ACC112 (cell line): ENCODE results near the gene KLF14.
"Not testable (repeated sequence)": the region's sequence is repeated elsewhere in the genome, so short reads cannot be mapped to it uniquely, and the experiment has no call there.

Experiments
- H2AFZ ChIP-seq: fragments of 200-600 bp; sonication (generic); one replicate; pipeline ENCODE4 v1.6.0; 2017; ENCODE audit warnings: antibody characterized with exemption, low read length; ENCODE audit not compliant: unreplicated experiment
- H3K27ac ChIP-seq: fragments of 200-600 bp; sonication (generic); 2 replicates; pipeline ENCODE4 v1.5.1; 2014; ENCODE audit warnings: low read depth, mild to moderate bottlenecking, antibody characterized with exemption, low read length, moderate library complexity
- H3K27me3 ChIP-seq: fragments of 200-600 bp; sonication (generic); 2 replicates; pipeline ENCODE4 v1.6.1; 2014; ENCODE audit warnings: mild to moderate bottlenecking, antibody characterized with exemption, low read length, moderate library complexity, mixed read lengths; ENCODE audit not compliant: insufficient read depth
- H3K36me3 ChIP-seq: fragments of 200-600 bp; sonication (generic); 2 replicates; pipeline ENCODE4 v1.6.1; 2016; ENCODE audit warnings: mild to moderate bottlenecking, antibody characterized with exemption, low read length, moderate library complexity, mixed read lengths; ENCODE audit not compliant: insufficient read depth
- H3K4me1 ChIP-seq: fragments of 200-600 bp; sonication (generic); one replicate; pipeline ENCODE4 v1.6.1; 2016; ENCODE audit warnings: low read length, mixed read lengths; ENCODE audit not compliant: insufficient read depth, unreplicated experiment, control insufficient read depth
- H3K4me3 ChIP-seq: fragments of 200-600 bp; sonication (generic); 2 replicates; pipeline ENCODE4 v1.5.1; 2014; ENCODE audit warnings: mild to moderate bottlenecking, low read depth, low read length
- H3K79me2 ChIP-seq: fragments of 200-600 bp; sonication (generic); one replicate; pipeline ENCODE4 v1.6.0; 2016; ENCODE audit warnings: low read length; ENCODE audit not compliant: control insufficient read depth, unreplicated experiment, insufficient read depth

The KLF14 gene

DNA sequence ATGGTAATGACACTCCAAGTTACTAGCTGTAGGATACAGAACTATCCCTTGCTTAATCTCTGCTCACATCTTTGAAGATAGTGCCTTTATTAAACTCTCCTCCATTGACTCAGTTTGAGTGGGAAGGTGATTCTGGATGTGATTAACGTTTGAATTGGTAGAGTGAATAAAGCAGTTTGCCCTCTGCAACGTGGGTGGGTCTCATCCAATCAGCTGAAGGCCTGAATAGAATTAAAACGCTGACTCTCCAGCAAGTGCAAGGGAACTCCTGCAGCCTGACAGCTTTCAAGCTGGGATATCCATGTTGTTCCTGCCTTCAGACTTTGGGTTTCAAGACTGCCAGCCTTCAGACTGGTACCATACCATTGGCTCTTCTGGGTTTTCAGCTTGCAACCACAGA lies 21.6 kb downstream of the KLF14 start:
- Histone ChIP-seq H3K79me2 (no peaks in the 10 kb centered on the region), H3K36me3 (no peaks in the 10 kb centered on the region), H3K27me3 (peaks cover 24% of the 10 kb centered on the region), H3K4me3 (no peak overlapping the region), H3K4me1 (no peaks in the 10 kb centered on the region), H3K27ac (no peak overlapping the region), H2AFZ (no peak overlapping the region)

DNA sequence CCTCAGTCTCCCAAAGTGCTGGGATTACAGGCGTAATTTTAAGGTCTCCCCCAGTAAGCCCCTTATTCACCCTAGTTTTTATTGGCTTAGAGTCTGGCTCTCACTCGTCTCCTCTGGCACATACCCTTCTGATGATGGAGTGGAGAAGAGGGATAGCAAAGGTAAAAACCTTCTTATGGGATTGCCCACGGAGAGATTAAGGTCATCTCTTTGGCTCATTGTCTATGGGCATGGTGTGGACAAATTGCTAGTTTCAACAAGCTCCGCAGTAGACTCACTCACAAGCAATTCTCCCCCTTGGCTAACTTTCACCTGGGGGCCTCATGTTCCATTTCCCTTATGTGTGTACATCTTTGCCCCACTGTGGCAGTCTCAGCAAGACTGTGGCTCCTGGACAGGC lies 25.2 kb downstream of the KLF14 start:
- H3K36me3 ChIP-seq = 0 out of 2 replicates have a peak, but pooled peaks cover 3% of the 10 kb centered on the region
- H3K27me3 ChIP-seq = peaks cover 40% of the 10 kb centered on the region
- no peaks in the 10 kb centered on the region for H3K4me1 ChIP-seq
- no peaks in the 10 kb centered on the region for H3K79me2 ChIP-seq
- no peak overlapping the region for H3K27ac ChIP-seq
- no peak overlapping the region for H2AFZ ChIP-seq
- H3K4me3 ChIP-seq = no peak overlapping the region

DNA sequence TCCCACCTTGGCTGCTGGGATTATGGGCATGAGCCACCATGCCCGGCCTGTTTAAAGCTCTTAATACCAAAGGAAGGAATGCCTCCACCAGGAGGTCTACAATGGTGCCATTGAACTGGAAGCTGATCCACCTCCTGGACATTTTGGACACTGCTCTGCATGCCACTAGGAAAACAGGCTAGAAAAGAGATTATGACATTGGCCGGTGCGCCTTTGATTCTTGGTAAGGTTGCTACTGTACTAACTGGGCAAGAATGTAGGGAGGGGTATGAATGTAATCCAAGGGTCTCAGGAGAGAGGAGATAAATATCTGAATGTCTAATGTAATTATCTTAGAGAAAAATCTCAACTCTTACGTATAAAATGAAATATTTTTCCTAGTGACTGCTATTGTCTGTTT lies 26.0 kb downstream of the KLF14 start:
- Histone ChIP-seq H3K4me3 (no peak overlapping the region), H3K4me1 (no peaks in the 10 kb centered on the region), H2AFZ (no peak overlapping the region), H3K36me3 (0 out of 2 replicates have a peak, but pooled peaks cover 3% of the 10 kb centered on the region), H3K27ac (no peak overlapping the region), H3K27me3 (peaks cover 41% of the 10 kb centered on the region), H3K79me2 (no peaks in the 10 kb centered on the region)

DNA sequence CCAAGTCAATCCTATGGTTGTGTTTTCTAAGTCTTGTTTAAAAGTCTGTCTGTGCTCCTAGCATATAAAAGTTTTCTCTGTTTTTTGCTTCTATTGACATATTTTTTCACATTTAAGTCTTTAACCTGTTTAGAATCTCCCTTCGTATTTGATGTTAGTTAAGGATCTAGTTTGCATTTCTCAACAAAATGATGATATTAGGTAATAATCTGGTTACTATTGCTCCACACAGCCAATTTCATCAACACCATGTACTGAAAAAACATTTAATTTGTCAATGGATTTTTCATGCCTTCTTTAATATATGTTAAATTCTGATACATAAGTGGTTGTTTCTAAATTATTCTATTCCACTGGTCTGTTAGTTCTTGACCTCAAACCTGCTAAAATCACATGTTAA lies 30.2 kb downstream of the KLF14 start:
- Histone ChIP-seq H3K79me2 (no peaks in the 10 kb centered on the region), H3K36me3 (0 out of 2 replicates have a peak, but pooled peaks cover 3% of the 10 kb centered on the region), H3K27me3 (peaks cover 23% of the 10 kb centered on the region; the same call in 1 of the 2 replicates), H3K27ac (no peak overlapping the region), H3K4me3 (no peak overlapping the region), H2AFZ (no peak overlapping the region), H3K4me1 (no peaks in the 10 kb centered on the region)

DNA sequence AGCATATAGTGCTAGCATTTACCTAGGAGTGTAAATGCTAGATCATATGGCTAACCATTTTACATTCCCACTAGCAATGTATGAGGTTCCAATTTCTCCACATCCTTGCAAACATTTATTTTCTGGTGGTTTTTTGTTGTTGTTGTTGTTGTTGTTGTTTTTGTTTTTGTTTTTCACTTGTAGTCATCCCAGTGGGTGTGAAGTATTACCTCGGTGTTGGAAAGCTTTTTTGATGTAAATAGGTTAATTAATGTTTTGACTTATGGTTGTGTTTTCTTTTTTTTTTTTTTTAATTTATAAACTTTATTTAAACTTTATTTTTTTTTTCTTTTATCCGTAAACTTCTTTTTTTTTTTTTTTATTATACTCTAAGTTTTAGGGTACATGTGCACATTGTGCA lies 32.4 kb downstream of the KLF14 start:
- no peak overlapping the region for H3K27ac ChIP-seq

DNA sequence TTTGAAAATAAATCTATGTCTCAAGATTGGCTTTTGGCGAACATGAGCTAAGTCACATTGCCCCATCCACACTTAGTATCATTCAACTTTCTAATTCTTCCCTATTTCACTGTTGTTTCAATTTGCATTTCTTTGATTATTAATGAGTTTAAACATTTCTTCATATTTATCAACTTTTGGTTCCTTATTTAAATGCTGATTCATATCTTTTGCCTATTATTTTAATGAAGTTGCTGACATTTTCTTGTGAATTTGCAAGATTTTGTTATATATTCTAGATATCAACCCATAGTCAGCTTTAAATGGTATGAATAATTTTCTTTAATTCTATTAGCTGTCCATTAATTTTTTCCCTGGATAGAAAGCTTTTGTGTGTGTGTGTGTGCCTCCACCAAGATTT lies 33.2 kb downstream of the KLF14 start:
- no peak overlapping the region for H2AFZ ChIP-seq
- no peak overlapping the region for H3K27ac ChIP-seq
- peaks cover 10% of the 10 kb centered on the region; the same call in 1 of the 2 replicates for H3K27me3 ChIP-seq
- no peaks in the 10 kb centered on the region for H3K79me2 ChIP-seq
- no peaks in the 10 kb centered on the region for H3K4me1 ChIP-seq
- H3K36me3 ChIP-seq = no peaks in the 10 kb centered on the region
- H3K4me3 ChIP-seq = no peak overlapping the region

More for the DNA sequence above, 32.4 kb downstream of the KLF14 start:
- H2AFZ ChIP-seq = no peak overlapping the region
- peaks cover 17% of the 10 kb centered on the region; the same call in 1 of the 2 replicates for H3K27me3 ChIP-seq
- no peaks in the 10 kb centered on the region for H3K79me2 ChIP-seq
- 0 out of 2 replicates have a peak, but pooled peaks cover 2% of the 10 kb centered on the region for H3K36me3 ChIP-seq
- H3K4me1 ChIP-seq = no peaks in the 10 kb centered on the region
- no peak overlapping the region for H3K4me3 ChIP-seq

DNA sequence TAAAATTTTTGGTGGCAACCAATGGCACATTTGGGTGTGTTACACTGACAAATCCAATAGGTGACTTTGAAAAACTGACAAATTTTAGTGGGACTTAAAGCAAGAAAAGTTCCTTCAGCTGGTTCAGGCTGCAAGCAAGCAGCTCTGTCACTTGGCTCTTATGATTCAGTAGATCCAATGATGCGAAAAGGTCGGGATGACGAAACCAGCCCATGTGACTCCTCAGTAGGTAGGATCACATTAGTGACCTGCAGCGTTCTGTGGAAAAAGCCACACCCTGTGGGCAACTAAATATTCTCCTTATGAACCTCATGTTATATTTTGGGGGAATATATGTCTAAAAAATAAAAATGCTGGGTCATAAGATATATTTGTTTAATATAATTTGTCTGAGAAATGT lies 34.3 kb downstream of the KLF14 start:
- Histone ChIP-seq H3K79me2 (no peaks in the 10 kb centered on the region), H3K4me3 (no peak overlapping the region), H3K27me3 (peaks cover 8% of the 10 kb centered on the region; the same call in 1 of the 2 replicates), H2AFZ (no peak overlapping the region), H3K27ac (no peak overlapping the region), H3K36me3 (no peaks in the 10 kb centered on the region), H3K4me1 (no peaks in the 10 kb centered on the region)

DNA sequence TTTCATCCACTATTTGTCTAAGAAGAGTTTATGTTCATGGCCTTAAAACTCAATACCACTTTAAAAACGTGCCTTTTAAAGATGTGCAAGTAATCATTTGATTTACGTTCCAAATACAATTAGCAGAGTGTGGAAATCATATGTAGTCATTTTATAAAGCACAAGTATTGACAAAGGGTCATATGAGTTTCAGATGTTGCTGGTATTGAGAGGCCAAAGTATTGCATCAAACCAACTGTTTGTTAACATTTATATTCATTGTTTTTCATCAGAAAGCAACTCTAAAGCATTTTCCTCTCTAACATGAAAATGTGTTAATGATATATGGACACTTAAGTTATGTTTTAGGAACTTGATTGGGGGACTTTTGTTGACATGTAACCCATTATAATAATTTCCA lies 36.2 kb downstream of the KLF14 start:
- H3K4me3 ChIP-seq = no peak overlapping the region
- no peaks in the 10 kb centered on the region for H3K79me2 ChIP-seq
- no peak overlapping the region for H3K27ac ChIP-seq
- H2AFZ ChIP-seq = no peak overlapping the region
- 0 out of 2 replicates have a peak, but pooled peaks cover 2% of the 10 kb centered on the region for H3K27me3 ChIP-seq
- no peaks in the 10 kb centered on the region for H3K36me3 ChIP-seq
- no peaks in the 10 kb centered on the region for H3K4me1 ChIP-seq

DNA sequence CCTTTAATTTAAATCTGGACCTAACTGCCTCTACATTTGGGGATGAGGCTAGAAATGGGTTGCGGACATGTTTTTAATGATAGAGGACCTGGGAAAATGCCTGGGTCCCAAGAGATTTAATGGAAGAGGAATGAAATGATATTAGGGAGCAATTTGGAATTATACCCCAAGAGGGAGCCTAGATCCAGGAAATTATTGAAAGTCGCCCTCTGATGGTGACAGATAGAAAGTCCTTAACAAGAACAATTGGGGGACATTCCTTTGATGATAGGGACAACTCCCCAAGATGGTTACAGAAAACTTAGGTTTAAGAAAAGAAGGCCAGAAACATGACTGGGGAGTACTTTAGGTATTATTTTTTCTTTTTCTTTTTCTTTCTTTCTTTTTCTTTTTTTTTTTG lies 38.2 kb downstream of the KLF14 start:
- Histone ChIP-seq H3K4me3 (no peak overlapping the region), H3K36me3 (no peaks in the 10 kb centered on the region), H3K27ac (no peak overlapping the region), H3K27me3 (0 out of 2 replicates have a peak, but pooled peaks cover 2% of the 10 kb centered on the region), H3K79me2 (no peaks in the 10 kb centered on the region), H2AFZ (no peak overlapping the region), H3K4me1 (no peaks in the 10 kb centered on the region)

DNA sequence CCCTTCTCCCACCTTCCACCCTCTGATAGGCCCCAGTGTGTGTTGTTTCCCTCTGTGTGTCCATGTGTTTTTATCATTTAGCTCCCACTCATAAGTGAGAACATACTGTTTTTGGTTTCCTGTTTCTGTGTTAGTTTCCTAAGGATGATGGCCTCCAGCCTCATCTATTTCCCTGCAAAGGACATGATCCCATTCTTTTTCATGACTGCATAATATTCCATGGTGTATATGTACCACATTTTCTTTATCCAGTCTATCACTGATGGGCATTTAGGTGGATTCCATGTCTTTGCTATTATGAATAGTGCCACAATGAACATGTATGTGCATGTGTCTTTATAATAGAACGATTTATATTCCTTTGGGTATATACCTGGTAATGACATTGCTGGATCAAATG lies 41.6 kb downstream of the KLF14 start:
- not testable (repeated sequence) for H3K27me3 ChIP-seq, H3K36me3 ChIP-seq, H3K27ac ChIP-seq, H3K4me1 ChIP-seq, H3K79me2 ChIP-seq, H2AFZ ChIP-seq, H3K4me3 ChIP-seq

DNA sequence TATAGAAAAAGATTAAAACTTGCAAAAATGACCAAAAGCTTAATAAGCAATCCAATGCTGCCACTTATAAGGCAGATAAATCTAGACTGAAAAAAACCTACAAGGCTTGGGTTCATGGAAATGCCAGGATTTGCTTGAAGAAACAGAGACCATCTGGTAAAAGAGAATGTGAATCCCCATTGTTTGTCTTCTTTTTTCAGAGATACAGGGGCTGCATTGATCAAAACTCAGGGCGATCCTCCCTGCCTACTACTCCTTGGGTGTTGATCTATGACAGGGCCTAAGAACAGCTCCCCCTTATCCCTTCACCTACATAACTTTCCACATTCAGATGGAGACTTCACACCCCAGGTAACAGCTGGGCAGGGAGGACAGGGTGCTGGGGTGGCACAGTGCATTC lies 44.3 kb downstream of the KLF14 start:
- Histone ChIP-seq H3K4me1 (no peaks in the 10 kb centered on the region), H2AFZ (no peak overlapping the region), H3K27me3 (peaks cover 4% of the 10 kb centered on the region; the same call in 1 of the 2 replicates), H3K79me2 (no peaks in the 10 kb centered on the region), H3K36me3 (no peaks in the 10 kb centered on the region), H3K4me3 (no peak overlapping the region), H3K27ac (no peak overlapping the region)
